ENCODE measurements around the gene TBCE.

TBCE gene

DNA sequence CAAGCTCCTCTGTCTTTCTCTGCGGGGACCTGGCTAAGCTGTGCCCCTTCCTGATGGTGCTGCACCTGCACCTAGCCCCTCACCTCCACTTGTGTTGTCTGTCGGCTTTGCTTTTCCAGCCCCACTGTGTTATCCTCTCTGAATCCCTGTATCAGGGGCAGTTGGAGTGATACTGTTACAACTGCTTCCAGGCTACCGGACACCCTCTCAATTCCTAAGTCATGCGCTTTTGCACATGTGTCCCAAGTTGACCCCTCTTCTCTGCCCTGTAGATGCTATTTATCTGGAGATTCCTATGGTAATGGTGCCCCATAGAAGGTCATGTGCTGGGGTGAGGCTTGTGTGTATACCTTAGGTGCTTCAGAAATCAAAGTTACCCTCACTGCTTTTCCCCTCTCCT lies 58.9 kb downstream of the TBCE start:
- in situ Hi-C loops (cut with MboI; ENCODE audit: low pct_unique_long_range_greater_than_20kb, low sequenced_read_pairs, unreplicated experiment), result no loop called here
- DNase-seq (ENCODE audit: low spot score), result no peak
- TF ChIP-seq, protein P1, sequence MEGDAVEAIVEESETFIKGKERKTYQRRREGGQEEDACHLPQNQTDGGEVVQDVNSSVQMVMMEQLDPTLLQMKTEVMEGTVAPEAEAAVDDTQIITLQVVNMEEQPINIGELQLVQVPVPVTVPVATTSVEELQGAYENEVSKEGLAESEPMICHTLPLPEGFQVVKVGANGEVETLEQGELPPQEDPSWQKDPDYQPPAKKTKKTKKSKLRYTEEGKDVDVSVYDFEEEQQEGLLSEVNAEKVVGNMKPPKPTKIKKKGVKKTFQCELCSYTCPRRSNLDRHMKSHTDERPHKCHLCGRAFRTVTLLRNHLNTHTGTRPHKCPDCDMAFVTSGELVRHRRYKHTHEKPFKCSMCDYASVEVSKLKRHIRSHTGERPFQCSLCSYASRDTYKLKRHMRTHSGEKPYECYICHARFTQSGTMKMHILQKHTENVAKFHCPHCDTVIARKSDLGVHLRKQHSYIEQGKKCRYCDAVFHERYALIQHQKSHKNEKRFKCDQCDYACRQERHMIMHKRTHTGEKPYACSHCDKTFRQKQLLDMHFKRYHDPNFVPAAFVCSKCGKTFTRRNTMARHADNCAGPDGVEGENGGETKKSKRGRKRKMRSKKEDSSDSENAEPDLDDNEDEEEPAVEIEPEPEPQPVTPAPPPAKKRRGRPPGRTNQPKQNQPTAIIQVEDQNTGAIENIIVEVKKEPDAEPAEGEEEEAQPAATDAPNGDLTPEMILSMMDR (IDR thresholded peaks at IDR 0.05; ENCODE audit: extremely low read depth, insufficient read depth, missing control alignments), result no peak

DNA sequence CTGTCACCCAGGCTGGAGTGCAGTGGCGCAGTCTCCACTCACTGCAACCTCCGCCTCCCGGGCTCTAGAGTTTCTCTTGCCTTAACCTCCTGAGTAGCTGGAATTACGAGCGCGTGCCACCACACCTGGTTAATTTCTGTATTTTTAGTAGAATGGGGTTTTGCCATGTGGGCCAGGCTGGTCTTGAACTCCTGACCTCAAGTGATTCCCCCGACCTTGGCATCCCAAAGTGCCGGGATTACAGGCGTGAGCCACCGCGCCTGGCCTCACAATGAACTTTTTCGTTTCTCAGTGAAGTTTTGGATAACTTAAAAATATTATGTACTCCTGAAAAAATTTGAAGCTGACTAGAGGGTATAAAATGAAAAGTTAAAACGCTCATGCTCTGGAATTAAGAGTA lies 59.5 kb downstream of the TBCE start:
- in situ Hi-C loops (cut with MboI; ENCODE audit: low pct_unique_long_range_greater_than_20kb, low sequenced_read_pairs, unreplicated experiment), result no loop called here
- no peak for DNase-seq (ENCODE audit: low spot score)
- TF ChIP-seq, protein P1 (IDR thresholded peaks at IDR 0.05; ENCODE audit: extremely low read depth, insufficient read depth, missing control alignments), result no peak

DNA sequence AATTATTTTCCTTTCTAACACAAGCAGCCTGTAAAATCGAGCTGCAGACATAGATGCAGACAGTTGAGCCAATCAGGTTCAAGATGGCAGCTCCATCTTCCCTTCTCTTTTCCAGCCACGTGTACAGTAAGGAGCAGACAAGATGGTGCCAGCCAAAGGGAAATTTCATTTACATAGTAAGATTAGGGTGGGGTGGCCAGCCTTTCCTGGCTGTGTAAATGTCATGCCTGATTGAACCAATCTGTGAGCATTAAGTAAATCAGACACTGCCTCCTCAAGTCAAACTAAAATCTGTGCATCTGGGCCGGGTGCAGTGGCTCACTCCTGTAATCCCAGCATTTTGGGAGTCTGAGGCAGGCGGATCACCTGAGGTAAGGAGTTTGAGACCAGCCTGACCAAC lies 60.2 kb downstream of the TBCE start:
- in situ Hi-C loops (cut with MboI; ENCODE audit: low pct_unique_long_range_greater_than_20kb, low sequenced_read_pairs, unreplicated experiment), result no loop called here
- DNase-seq (ENCODE audit: low spot score), result no peak
- TF ChIP-seq, protein P1 (IDR thresholded peaks at IDR 0.05; ENCODE audit: extremely low read depth, insufficient read depth, missing control alignments), result no peak

DNA sequence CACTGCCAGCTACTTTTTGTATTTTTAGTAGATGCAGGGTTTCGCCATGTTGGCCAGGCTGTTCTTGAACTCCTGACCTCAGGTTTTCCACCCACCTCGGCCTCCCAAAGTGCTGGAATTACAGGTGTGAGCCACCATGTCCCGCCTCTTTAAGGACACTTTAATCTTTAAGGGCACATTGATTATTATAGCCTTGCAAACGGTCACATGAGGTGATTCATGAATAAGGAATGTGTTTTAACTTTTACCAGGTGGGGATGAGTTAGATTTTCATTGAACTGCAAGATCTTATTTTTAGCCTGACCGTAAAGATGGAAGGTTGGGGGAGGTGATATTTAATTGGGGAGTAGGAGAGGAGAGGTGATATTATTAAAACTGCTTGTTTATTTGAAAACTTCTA lies 61.9 kb downstream of the TBCE start:
- in situ Hi-C loops (cut with MboI; ENCODE audit: low pct_unique_long_range_greater_than_20kb, low sequenced_read_pairs, unreplicated experiment), result no loop called here
- DNase-seq (ENCODE audit: low spot score), result no peak
- TF ChIP-seq, protein P1 (IDR thresholded peaks at IDR 0.05; ENCODE audit: extremely low read depth, insufficient read depth, missing control alignments), result no peak

DNA sequence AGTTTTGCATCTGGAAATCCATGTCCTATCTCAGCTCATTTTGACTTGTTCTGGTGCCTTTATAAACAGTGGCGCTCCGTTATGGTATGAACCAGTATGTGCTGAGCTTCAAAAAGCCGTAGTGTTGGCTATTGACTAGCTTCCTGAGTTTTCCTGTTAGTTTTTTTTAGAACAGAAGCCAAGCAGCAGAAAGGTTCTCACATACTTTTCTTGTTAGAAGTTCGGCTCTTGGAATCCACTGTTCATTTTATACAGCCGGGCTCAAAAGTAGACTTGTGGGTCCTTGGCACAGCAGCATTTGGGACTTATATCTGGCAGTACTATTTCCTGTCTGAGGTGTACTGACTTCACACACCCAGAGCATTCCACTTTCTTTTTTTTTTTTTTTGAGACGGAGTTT lies 63.8 kb downstream of the TBCE start:
- DNase-seq (ENCODE audit: low spot score), result no peak
- TF ChIP-seq, protein P1 (IDR thresholded peaks at IDR 0.05; ENCODE audit: extremely low read depth, insufficient read depth, missing control alignments), result no peak
- in situ Hi-C loops (cut with MboI; ENCODE audit: low pct_unique_long_range_greater_than_20kb, low sequenced_read_pairs, unreplicated experiment), result no loop called here

DNA sequence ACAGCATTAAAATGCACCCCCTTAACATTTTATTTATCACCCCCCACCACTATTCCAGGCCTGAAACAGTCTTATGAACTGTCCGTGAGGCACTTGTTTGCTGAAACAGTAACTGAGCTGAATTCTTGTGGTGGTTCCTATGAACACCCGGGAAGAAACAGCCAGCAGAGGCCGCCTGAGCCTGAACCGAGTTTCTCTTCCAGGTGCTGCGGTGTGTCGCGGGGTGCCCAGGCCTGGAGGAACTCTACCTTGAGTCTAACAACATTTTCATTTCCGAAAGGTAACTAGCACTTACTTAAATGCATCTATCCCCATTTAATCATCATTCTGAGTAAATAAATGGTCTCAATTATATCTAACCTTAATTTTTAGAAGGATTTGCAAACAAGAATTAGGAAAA lies 66.8 kb downstream of the TBCE start:
- no peak for DNase-seq (ENCODE audit: low spot score)
- TF ChIP-seq, protein P1 (IDR thresholded peaks at IDR 0.05; ENCODE audit: extremely low read depth, insufficient read depth, missing control alignments), result no peak
- in situ Hi-C loops (cut with MboI; ENCODE audit: low pct_unique_long_range_greater_than_20kb, low sequenced_read_pairs, unreplicated experiment), result no loop called here

DNA sequence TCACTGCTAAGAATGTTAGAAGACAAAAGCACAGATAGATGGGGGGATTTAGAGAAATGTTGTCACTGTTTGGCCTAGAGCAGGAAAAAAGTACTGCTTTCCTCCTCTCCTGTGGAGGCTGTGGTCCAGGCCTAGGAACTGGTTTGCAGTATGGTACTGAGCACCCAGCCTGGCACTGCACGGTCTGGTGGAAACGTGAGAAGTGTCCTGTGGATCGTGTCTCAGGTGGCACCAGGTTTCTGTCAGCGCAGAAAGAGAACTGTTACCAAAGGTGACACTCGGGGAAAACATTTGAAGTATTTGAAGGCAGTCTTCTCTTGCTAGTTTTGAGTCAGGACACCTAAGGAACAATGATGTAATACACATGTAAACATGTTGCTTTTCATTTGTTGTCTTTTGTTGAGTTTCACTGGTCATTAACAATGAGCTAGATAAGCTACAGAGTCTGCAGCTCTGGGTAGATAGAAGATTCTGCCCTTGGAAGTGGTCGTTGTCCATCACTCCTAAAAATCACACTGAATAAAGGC lies 74.0 kb downstream of the TBCE start:
- TF ChIP-seq, protein P1 (IDR thresholded peaks at IDR 0.05; ENCODE audit: extremely low read depth, insufficient read depth, missing control alignments), result no peak
- in situ Hi-C loops (cut with MboI; ENCODE audit: low pct_unique_long_range_greater_than_20kb, low sequenced_read_pairs, unreplicated experiment), result no loop called here
- no peak for DNase-seq (ENCODE audit: low spot score)

All from GM13977 (cell line).